ENCODE data around the gene SEMA6D. TPM values are rescaled to one million over a fixed set of nuclear protein-coding genes. Genes with fewer than 3 reads are reported as not detected.

The SEMA6D gene, protein sequence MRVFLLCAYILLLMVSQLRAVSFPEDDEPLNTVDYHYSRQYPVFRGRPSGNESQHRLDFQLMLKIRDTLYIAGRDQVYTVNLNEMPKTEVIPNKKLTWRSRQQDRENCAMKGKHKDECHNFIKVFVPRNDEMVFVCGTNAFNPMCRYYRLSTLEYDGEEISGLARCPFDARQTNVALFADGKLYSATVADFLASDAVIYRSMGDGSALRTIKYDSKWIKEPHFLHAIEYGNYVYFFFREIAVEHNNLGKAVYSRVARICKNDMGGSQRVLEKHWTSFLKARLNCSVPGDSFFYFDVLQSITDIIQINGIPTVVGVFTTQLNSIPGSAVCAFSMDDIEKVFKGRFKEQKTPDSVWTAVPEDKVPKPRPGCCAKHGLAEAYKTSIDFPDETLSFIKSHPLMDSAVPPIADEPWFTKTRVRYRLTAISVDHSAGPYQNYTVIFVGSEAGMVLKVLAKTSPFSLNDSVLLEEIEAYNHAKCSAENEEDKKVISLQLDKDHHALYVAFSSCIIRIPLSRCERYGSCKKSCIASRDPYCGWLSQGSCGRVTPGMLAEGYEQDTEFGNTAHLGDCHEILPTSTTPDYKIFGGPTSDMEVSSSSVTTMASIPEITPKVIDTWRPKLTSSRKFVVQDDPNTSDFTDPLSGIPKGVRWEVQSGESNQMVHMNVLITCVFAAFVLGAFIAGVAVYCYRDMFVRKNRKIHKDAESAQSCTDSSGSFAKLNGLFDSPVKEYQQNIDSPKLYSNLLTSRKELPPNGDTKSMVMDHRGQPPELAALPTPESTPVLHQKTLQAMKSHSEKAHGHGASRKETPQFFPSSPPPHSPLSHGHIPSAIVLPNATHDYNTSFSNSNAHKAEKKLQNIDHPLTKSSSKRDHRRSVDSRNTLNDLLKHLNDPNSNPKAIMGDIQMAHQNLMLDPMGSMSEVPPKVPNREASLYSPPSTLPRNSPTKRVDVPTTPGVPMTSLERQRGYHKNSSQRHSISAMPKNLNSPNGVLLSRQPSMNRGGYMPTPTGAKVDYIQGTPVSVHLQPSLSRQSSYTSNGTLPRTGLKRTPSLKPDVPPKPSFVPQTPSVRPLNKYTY
- polyA plus RNA-seq (ENCODE audit: insufficient read length in 4 of 4), result 10 to 100 TPM; 29.5 to 47.7 (median 40.1) TPM

DNA sequence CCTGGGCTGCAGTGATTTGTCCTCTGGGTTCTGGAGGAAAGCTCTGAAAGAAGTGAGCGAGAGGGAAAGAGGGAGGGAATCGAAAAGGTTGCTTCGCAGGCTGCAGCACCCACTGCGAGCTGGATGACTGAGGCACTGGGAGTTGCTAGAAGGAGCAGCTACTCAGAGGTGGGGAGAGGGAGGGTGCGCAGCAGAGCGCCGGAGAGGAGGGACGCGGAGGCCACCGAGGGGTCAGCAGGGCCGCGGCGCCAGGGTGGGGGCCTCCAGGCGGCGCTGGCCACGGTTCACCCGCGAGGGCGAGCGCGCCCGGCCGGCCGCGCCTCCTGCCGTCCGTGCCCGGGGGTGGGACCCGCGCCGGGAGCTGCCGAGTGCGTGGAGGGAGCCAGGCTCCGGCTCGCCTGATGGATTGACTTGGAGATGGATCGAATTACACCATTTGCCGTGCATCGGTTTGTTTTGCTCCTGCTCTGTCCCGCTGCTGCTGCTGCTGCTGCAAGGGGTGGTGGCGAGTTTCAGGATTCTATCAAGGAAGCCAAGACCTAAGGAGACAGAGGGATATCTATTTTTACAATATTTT is at the start of gene SEMA6D:
TSS of gene SEMA6D (plus strand) at position 470 of the 577 bp plus-strand sequence. CDS start 42,294 bp downstream, outside the sequence.
- peak; percentile 65 to 76 (median 71) for DNase-seq (ENCODE audit: low read depth in 4 of 4, low spot score in 3 of 4)

DNA sequence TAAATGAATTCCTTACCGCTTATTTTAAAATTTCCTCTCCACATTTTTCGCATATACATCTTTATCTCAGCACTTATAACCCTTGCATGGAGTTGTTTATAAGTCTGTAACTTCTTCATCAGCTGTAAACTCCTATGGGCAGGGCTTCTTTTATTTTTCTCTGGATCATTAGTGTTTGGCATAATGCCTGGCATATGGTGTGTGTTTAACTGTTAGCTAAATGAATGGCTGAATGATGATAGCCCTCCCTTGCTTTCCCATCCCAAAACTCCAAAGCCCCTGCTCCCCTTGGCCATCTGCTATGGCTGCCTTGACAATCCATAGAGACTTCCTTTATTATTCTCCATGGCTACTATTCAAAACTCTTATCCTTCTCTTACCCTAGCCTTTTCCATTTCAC is 48.1 kb upstream of the SEMA6D start:
- no peak for DNase-seq (ENCODE audit: low read depth in 4 of 4, low spot score in 3 of 4)

GRCh38 chr15:47670365-47670764 is 46.9 kb upstream of the SEMA6D start:
- no peak for DNase-seq (ENCODE audit: low read depth in 4 of 4, low spot score in 3 of 4)

GRCh38 chr15:47673232-47673761 is 44.0 kb upstream of the SEMA6D start:
- DNase-seq (ENCODE audit: low read depth in 4 of 4, low spot score in 3 of 4), result no peak

DNA sequence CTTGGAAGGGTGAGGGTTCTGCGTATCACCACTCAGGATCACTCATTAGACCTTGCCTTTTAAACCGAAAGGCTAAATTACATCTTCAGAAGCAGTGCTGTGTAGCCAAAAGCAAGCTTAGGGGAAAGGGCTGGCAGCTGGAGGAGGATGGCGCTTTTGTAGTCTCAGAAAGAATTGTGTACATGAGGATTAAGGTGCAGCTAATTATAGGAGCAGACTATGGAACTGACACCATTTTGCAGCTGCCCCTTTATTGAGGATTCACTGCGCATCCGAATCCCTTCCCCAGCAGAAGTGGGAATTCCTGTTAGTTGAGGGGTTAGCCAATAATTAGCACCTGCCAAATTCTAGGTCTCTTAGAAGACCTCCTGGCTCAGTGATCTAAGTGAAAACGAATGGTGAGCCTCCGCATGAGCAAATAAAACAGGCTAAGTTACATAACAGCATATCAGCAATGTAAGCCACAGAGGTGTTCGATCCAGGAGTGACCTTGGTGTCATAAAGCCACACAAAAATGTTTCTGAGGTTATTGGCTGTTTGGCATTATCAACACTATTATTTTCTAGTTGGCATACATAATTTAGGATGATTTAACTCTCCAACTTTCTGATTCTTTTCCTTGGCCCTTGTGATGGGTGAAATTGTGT is 42.6 kb upstream of the SEMA6D start:
- DNase-seq (ENCODE audit: low read depth in 4 of 4, low spot score in 3 of 4), result no peak

DNA sequence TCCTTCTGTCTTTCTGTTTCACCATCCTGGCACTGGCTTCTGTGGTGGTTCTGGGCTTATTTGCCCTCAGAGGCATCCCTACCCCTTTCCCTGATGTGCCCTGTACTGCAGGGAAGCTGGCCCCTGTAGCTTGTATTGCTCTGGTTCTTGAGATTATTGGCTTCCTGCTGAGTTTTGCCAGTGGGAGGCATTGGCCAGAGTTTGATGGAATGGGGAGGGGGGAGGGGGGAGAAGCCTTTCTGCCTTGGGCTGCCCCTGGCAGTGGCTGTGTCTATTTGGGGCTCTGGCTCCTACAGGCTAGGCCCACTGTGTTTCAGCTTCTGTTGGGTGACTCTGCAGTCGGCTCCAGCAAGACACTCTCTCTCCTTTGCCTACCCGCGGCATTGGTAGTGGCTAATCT is 41.6 kb upstream of the SEMA6D start:
- DNase-seq (ENCODE audit: low read depth in 4 of 4, low spot score in 3 of 4), result no peak

DNA sequence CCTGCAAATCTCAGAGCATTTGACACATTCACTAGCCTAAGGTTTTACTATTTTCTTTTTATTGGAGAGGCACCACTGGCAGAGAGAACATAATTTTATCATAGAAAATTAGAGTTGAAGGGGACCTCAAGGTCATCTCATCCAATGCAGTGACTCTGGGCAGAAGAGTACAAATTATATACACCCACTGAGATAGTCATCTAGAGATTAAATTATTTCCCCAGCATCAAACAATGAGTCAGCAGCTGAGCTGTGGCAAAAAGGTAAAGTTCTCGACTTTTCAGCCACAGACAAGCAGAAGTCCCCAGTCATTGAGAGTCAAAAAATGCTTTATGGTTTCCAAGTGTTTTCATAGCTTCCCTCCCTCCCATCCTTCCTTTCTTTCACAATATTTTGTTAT is 39.3 kb upstream of the SEMA6D start:
- DNase-seq (ENCODE audit: low read depth in 4 of 4, low spot score in 3 of 4), result no peak

- no peak for DNase-seq (ENCODE audit: low read depth in 4 of 4, low spot score in 3 of 4)
Measured at GRCh38 chr15:47682661-47683060, 34.6 kb upstream of the SEMA6D start.

GRCh38 chr15:47685141-47685870 is 32.0 kb upstream of the SEMA6D start:
- DNase-seq (ENCODE audit: low read depth in 4 of 4, low spot score in 3 of 4), result no peak

DNA sequence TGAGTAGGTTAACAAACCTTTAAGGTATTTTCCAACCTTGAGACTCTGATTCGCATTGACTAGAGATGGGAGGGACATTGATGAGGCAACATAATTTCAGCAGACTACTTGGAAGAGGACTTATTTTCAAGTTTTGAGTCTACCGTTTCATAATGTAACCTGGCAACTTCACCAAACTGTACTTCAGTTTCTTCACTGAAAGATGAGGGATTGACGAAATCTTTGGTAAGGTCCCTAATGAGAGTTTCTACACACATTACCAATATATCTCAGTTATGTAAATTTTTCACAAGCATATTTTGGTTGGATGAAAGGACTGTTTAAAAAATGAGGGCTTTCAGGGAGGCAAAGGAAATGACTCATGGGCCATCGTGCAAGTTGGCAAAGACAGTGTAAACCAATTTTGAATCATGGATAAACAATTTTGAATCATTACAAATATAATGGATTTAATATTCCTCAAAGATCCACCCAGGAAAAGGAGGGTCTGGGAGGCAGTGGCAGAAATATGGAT is 28.7 kb upstream of the SEMA6D start:
- no peak for DNase-seq (ENCODE audit: low read depth in 4 of 4, low spot score in 3 of 4)

DNA sequence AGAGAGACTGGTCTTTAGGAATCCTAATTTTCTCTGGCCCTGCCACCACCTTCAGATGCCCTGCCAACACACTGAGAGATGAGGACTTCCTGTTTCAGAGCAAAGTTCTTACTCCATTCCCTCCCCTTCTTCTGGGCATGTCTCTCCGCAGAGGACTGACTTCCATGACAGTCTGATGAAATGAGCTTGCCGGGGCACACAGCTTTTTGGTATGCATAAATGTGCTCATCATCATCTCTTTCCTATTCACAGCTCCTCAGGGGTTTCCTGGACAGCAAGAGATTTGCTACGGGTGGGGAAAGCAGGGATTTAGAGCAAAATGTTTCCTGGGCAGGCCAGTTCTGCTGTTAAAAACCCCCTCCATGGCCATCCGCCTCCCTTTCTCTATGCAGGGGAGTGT is 27.6 kb upstream of the SEMA6D start:
- no peak for DNase-seq (ENCODE audit: low read depth in 4 of 4, low spot score in 3 of 4)

GRCh38 chr15:47691882-47692281 is 25.4 kb upstream of the SEMA6D start:
- no peak for DNase-seq (ENCODE audit: low read depth in 4 of 4, low spot score in 3 of 4)

- no peak for DNase-seq (ENCODE audit: low read depth in 4 of 4, low spot score in 3 of 4)
Measured at GRCh38 chr15:47696351-47696750, 21.0 kb upstream of the SEMA6D start.

GRCh38 chr15:47705281-47705997 is 11.9 kb upstream of the SEMA6D start:
- no peak for DNase-seq (ENCODE audit: low read depth in 4 of 4, low spot score in 3 of 4)

GRCh38 chr15:47707391-47707790 is 9.9 kb upstream of the SEMA6D start:
- no peak for DNase-seq (ENCODE audit: low read depth in 4 of 4, low spot score in 3 of 4)

DNA sequence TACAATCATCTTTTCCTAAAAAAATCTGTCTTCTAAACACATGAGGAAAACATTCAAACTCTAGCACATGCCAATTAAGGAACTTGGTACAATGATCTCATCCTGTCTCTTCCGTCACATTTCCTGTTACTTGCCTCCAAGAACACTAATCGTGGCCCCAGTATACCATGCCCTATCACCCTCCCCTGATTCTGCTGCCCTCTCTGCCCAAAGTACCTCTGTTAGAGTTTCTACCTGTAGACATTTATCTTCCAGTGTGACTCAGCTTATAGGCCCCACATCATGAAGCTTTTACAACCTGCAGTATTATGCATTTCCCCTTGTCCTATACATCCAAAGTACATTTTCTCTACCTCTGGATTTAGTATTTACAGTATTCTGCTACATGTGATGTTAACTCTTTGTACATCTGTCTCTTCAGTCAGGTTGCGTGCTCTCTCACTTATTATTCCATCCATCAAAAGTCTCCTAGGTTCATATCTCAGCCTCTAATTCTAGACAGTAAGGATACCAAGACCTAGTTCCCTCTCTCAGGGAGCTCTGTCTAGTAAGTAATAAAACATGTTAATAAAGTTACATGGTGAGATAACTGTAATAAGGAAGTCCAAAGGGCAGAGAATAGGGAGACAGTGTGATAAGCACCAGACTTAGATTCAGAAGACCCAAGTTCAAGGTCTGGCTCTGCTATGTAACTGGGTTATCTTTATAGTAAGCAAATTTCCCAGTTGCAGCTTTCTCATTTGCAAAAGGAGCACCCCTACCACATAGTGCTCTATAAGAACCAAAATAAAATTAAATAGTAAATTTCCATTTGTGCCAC is 8.9 kb upstream of the SEMA6D start:
- no peak for DNase-seq (ENCODE audit: low read depth in 4 of 4, low spot score in 3 of 4)

- DNase-seq (ENCODE audit: low read depth in 4 of 4, low spot score in 3 of 4), result no peak
Measured at GRCh38 chr15:47711655-47712054, 5.7 kb upstream of the SEMA6D start.

DNA sequence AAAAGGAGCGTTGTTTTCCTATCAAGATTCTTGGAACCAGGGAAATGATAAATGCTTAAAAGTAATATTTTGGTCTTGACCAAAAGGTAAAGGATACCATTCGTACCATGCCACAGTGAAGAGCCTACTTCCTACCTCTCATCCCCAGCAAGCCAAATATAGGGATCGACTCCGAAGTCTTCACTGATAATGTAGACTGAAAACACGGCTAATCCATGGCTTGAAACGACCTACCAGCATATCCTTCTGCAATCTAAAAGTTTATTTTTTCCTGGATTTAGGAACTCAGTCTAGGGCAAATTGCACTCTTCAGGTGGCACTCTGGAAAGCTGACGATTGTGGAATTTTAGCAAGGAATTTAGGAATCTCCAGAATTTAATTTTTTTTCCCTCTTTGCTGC is 1.9 kb upstream of the SEMA6D start:
- no peak for DNase-seq (ENCODE audit: low read depth in 4 of 4, low spot score in 3 of 4)

All from left renal pelvis (tissue), 4 donors.